Neuronal stem cell (in vitro differentiated cells): ENCODE results near the gene CAND1.

ENCODE experiments used
- DNase-seq: peaks from one replicate; pipeline ENCODE4 v3.0.0-alpha.2; 2013; ENCODE audit warnings: low spot score
- H2AFZ ChIP-seq: one replicate; pipeline ENCODE4 v1.6.1; 2013; ENCODE audit warnings: mild to moderate bottlenecking, low read length, inconsistent platforms
- H2AK5ac ChIP-seq: 2 replicates; pipeline ENCODE4 v1.6.1; 2013; ENCODE audit warnings: low read depth, mild to moderate bottlenecking, inconsistent platforms, low read length, moderate library complexity, mixed read lengths
- H2BK120ac ChIP-seq: 2 replicates; pipeline ENCODE4 v1.6.1; 2013; ENCODE audit warnings: low read depth, mild to moderate bottlenecking, inconsistent platforms, low read length, moderate library complexity, mixed read lengths
- H2BK12ac ChIP-seq: one replicate; pipeline ENCODE4 v1.6.1; 2013; ENCODE audit warnings: low read length, inconsistent platforms
- H2BK15ac ChIP-seq: 2 replicates; pipeline ENCODE4 v1.6.1; 2013; ENCODE audit warnings: mild to moderate bottlenecking, low read length, inconsistent platforms, mixed read lengths
- H2BK5ac ChIP-seq: one replicate; pipeline ENCODE4 v1.6.1; 2013; ENCODE audit warnings: inconsistent platforms, mild to moderate bottlenecking, low read length, moderate library complexity
- H3K14ac ChIP-seq: one replicate; pipeline ENCODE4 v1.6.1; 2013; ENCODE audit warnings: low read length, inconsistent platforms
- H3K18ac ChIP-seq: 2 replicates; pipeline ENCODE4 v1.6.1; 2013; ENCODE audit warnings: low read length, inconsistent platforms
- H3K23ac ChIP-seq: 2 replicates; pipeline ENCODE4 v1.6.1; 2013; ENCODE audit warnings: low read depth, mild to moderate bottlenecking, mixed read lengths, low read length, inconsistent platforms; ENCODE audit not compliant: poor library complexity
- H3K27ac ChIP-seq: replicated peaks from 3 replicates; pipeline ENCODE4 v1.5.1; 2013; ENCODE audit warnings: low read length, inconsistent platforms
- H3K27me3 ChIP-seq, 3 experiments: 2 replicates each; pipeline ENCODE4 v1.6.1; 2013; ENCODE audit warnings: low read length in 3 of 3, mild to moderate bottlenecking in 2 of 3, inconsistent platforms in 1 of 3, low read depth in 1 of 3, mixed read lengths in 1 of 3, moderate library complexity in 1 of 3; ENCODE audit not compliant: control insufficient read depth in 3 of 3, insufficient read depth in 3 of 3
- H3K36me3 ChIP-seq, 2 donors: replicated peaks in 1 of 2; 2 replicates each; pipeline ENCODE4 v1.6.1; 2013; ENCODE audit warnings: low read length in 2 of 2; ENCODE audit not compliant: control insufficient read depth in 2 of 2, insufficient read depth in 2 of 2
- H3K4ac ChIP-seq: 2 replicates; pipeline ENCODE4 v1.6.1; 2013; ENCODE audit warnings: inconsistent platforms, mild to moderate bottlenecking, low read length, moderate library complexity
- H3K4me1 ChIP-seq, 2 donors: 1 replicate in 1 of 2; 2 replicates in 1 of 2; pipeline ENCODE4 v1.6.1; 2013; ENCODE audit warnings: low read length in 2 of 2, low read depth in 1 of 2; ENCODE audit not compliant: control insufficient read depth in 2 of 2, insufficient read depth in 1 of 2
- H3K4me2 ChIP-seq: one replicate; pipeline ENCODE4 v1.6.1; 2013; ENCODE audit warnings: mild to moderate bottlenecking, low read length, inconsistent platforms; ENCODE audit not compliant: insufficient read depth, poor library complexity, severe bottlenecking
- H3K4me3 ChIP-seq, 2 donors: 2 replicates each; pipeline ENCODE4 v1.5.1; 2013; ENCODE audit warnings: low read length in 2 of 2, mild to moderate bottlenecking in 2 of 2, inconsistent platforms in 1 of 2, moderate library complexity in 1 of 2
- H3K79me1 ChIP-seq: one replicate; pipeline ENCODE4 v1.6.1; 2013; ENCODE audit warnings: low read depth, mild to moderate bottlenecking, inconsistent platforms, low read length, moderate library complexity
- H3K9ac ChIP-seq: one replicate; pipeline ENCODE4 v1.6.1; 2013; ENCODE audit warnings: mild to moderate bottlenecking, low read depth, low read length, inconsistent platforms; ENCODE audit not compliant: poor library complexity
- H3K9me3 ChIP-seq, 2 donors: replicated peaks in 1 of 2; 2 replicates each; pipeline versions ENCODE3 to v1.6.1; 2013; ENCODE audit warnings: low read length in 2 of 2, mild to moderate bottlenecking in 2 of 2, inconsistent platforms in 1 of 2, low read depth in 1 of 2, mixed read lengths in 1 of 2, moderate library complexity in 1 of 2; ENCODE audit not compliant: control insufficient read depth in 2 of 2, insufficient read depth in 1 of 2
- H4K8ac ChIP-seq: one replicate; pipeline ENCODE4 v1.6.1; 2013; ENCODE audit warnings: low read depth, mild to moderate bottlenecking, inconsistent platforms, low read length, moderate library complexity
- H4K91ac ChIP-seq: one replicate; pipeline ENCODE4 v1.6.1; 2013; ENCODE audit warnings: low read length, low read depth, mild to moderate bottlenecking, inconsistent platforms; ENCODE audit not compliant: poor library complexity
- WGBS, 2 donors: extraction: QIAGEN DNeasy Blood & Tissue Kit; methylation state at CpG; one replicate each; pipeline ENCODE4 v1.1.7; 2013; ENCODE audit warnings: missing lambda C conversion rate in 2 of 2, mixed read lengths in 1 of 2; ENCODE audit not compliant: insufficient read length in 2 of 2, insufficient replicate concordance in 1 of 2; ENCODE audit errors: extremely low coverage in 2 of 2; 5-methylcytosine and 5-hydroxymethylcytosine counted together

The CAND1 gene

DNA sequence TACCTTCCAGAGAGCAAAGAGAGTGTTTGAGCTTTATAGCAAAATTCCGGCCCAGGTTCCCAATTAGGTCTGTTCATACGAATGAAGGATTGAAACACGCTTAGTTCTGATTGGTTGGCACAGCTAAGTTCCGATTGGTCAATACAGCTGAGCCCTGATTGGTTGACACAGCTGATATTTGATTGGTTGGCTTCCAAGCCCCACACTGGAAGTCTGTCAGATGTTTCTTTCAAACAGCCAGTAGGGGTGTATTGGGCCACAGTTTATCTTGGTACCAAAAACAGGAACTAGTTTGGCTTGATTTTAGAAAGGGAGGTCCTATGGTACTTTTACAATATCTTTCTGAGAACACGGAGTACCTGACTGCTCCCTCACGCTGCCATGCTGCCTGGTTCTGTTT is 93.4 kb downstream of the CAND1 start:
- Histone ChIP-seq H3K79me1 (no peaks in the 10 kb centered on the region), H4K8ac (no peak overlapping the region), H3K36me3 (no peaks in the 10 kb centered on the region)

GRCh38 chr12:67364228-67364627 is 95.1 kb downstream of the CAND1 start:
- Histone ChIP-seq H2AFZ (no peak overlapping the region), H2BK5ac (no peak overlapping the region), H3K79me1 (no peaks in the 10 kb centered on the region), H4K91ac (no peak overlapping the region), H3K23ac (no peak overlapping the region), H3K4me3 (no peak overlapping the region), H3K4me1 (no peaks in the 10 kb centered on the region), H3K18ac (no peak overlapping the region), H3K27ac (no peak overlapping the region), H3K9ac (no peak overlapping the region), H2BK15ac (no peak overlapping the region), H3K4ac (no peak overlapping the region), H2BK12ac (no peak overlapping the region), H3K4me2 (no peak overlapping the region), H3K27me3 (no peaks in the 10 kb centered on the region), H3K14ac (no peak overlapping the region), H3K9me3 (no peaks in the 10 kb centered on the region), H2BK120ac (no peak overlapping the region), H2AK5ac (no peak overlapping the region), H4K8ac (no peak overlapping the region), H3K36me3 (no peaks in the 10 kb centered on the region)
- DNase-seq: no peak

More for the DNA sequence above, 93.4 kb downstream of the CAND1 start:
- Histone ChIP-seq H2BK12ac (no peak overlapping the region), H3K27me3 (no peaks in the 10 kb centered on the region), H2AK5ac (no peak overlapping the region), H3K9me3 (no peaks in the 10 kb centered on the region), H2BK15ac (no peak overlapping the region), H3K4me2 (no peak overlapping the region), H3K4me1 (no peaks in the 10 kb centered on the region), H4K91ac (no peak overlapping the region), H3K4me3 (no peak overlapping the region), H3K9ac (no peak overlapping the region), H3K23ac (no peak overlapping the region), H2AFZ (no peak overlapping the region), H3K27ac (no peak overlapping the region), H3K4ac (no peak overlapping the region), H3K14ac (no peak overlapping the region), H2BK120ac (no peak overlapping the region), H2BK5ac (no peak overlapping the region), H3K18ac (no peak overlapping the region)
- DNase-seq: no peak
- WGBS, 2 donors: no CpG with 5 or more reads among the region's 6 CpGs

GRCh38 chr12:67365131-67365530 is 96.0 kb downstream of the CAND1 start:
- H2AK5ac ChIP-seq: no peak overlapping the region
- no peak overlapping the region for H4K8ac ChIP-seq
- DNase-seq: no peak
- H3K18ac ChIP-seq: no peak overlapping the region
- no peak overlapping the region for H3K27ac ChIP-seq
- H3K4me2 ChIP-seq: no peak overlapping the region
- no peaks in the 10 kb centered on the region for H3K4me1 ChIP-seq
- H3K9ac ChIP-seq: no peak overlapping the region
- H2AFZ ChIP-seq: no peak overlapping the region
- no peak overlapping the region for H3K23ac ChIP-seq
- no peak overlapping the region for H2BK120ac ChIP-seq
- no peaks in the 10 kb centered on the region for H3K27me3 ChIP-seq
- no peak overlapping the region for H4K91ac ChIP-seq
- H3K14ac ChIP-seq: no peak overlapping the region
- no peaks in the 10 kb centered on the region for H3K9me3 ChIP-seq
- no peak overlapping the region for H3K4ac ChIP-seq
- H3K79me1 ChIP-seq: no peaks in the 10 kb centered on the region
- H3K4me3 ChIP-seq: no peak overlapping the region
- H2BK5ac ChIP-seq: no peak overlapping the region
- no peak overlapping the region for H2BK15ac ChIP-seq
- no peak overlapping the region for H2BK12ac ChIP-seq
- H3K36me3 ChIP-seq: no peaks in the 10 kb centered on the region

DNA sequence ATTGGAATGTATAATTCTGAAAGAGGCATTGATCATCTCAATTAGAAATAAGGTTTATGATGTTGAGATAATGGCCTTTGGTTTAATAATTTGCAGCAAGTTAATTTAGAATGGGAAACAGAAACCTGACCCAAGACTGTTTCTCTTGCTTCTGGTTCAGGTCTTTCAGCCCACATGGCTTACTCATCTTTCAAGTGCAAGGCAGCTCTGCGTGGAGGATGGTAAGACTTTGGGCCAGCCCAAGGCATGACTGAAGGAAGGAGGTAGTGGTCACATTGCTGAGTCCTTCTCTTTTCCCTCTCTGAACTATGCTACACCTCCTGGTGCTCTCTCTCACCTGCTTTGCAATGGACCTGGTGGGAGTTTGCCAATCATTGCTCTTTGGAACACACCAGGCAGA is 98.7 kb downstream of the CAND1 start:
- DNase-seq: no peak
- Histone ChIP-seq H3K36me3 (no peaks in the 10 kb centered on the region), H3K79me1 (no peaks in the 10 kb centered on the region), H3K4me1 (no peaks in the 10 kb centered on the region), H4K8ac (no peak overlapping the region), H2AK5ac (no peak overlapping the region), H3K27ac (no peak overlapping the region), H2BK15ac (no peak overlapping the region), H3K14ac (no peak overlapping the region), H3K18ac (no peak overlapping the region), H2BK5ac (no peak overlapping the region), H3K9ac (no peak overlapping the region), H2BK12ac (no peak overlapping the region), H3K9me3 (no peaks in the 10 kb centered on the region), H3K4me2 (no peak overlapping the region), H3K23ac (no peak overlapping the region), H3K4ac (no peak overlapping the region), H3K4me3 (no peak overlapping the region), H2BK120ac (no peak overlapping the region), H2AFZ (no peak overlapping the region), H4K91ac (no peak overlapping the region), H3K27me3 (no peaks in the 10 kb centered on the region)
- no CpG with 5 or more reads among the region's 1 CpG for WGBS, 2 donors
